Uterus (tissue), 4 donors: ENCODE measurements around the gene GALNT12. TPM values are rescaled to one million over a fixed set of nuclear protein-coding genes. Genes with fewer than 3 reads are reported as not detected.

ENCODE experiments used
- DNase-seq, 2 donors: peaks; one replicate each; pipeline ENCODE4 v3.0.0-alpha.2; 2019 to 2020
- H3K27ac ChIP-seq, 2 donors: fragments of 200-600 bp; sonication (generic); 1 replicate in 1 of 2; 2 replicates in 1 of 2; pipeline ENCODE4 v1.5.1; 2016 to 2018
- H3K27me3 ChIP-seq, 2 donors: fragments of 200-600 bp; sonication (generic); one replicate each; pipeline ENCODE4 v1.5.1; 2018 to 2019; ENCODE audit warnings: control low read depth in 1 of 2
- H3K36me3 ChIP-seq, 2 donors: fragments of 200-600 bp; sonication (generic); one replicate each; pipeline ENCODE4 v1.5.1; 2019; ENCODE audit warnings: control low read depth in 1 of 2
- H3K4me1 ChIP-seq, 2 donors: fragments of 200-600 bp; sonication (generic); one replicate each; pipeline ENCODE4 v1.5.1; 2018 to 2019; ENCODE audit warnings: control low read depth in 1 of 2
- H3K4me3 ChIP-seq, 2 donors: fragments of 200-600 bp; sonication (generic); 1 replicate in 1 of 2; 2 replicates in 1 of 2; pipeline ENCODE4 v1.5.1; 2018 to 2019; ENCODE audit warnings: mild to moderate bottlenecking in 1 of 2
- H3K9me3 ChIP-seq, 2 donors: fragments of 200-600 bp; sonication (generic); one replicate each; pipeline ENCODE4 v1.5.1; 2019; ENCODE audit warnings: control low read depth in 1 of 2
- CTCF ChIP-seq, 4 experiments: fragments of 200-600 bp in 2 of 4; fragments of 450-650 bp in 2 of 4; sonication (generic) in 2 of 4; IDR thresholded peaks; one replicate each; pipeline ENCODE4 v1.5.1; 2016 to 2019; ENCODE audit warnings: antibody characterized with exemption in 4 of 4, mild to moderate bottlenecking in 2 of 4, moderate library complexity in 1 of 4
- POLR2A ChIP-seq, 2 donors: fragments of 450-650 bp; IDR thresholded peaks; one replicate each; pipeline ENCODE4 v1.6.1; 2016; ENCODE audit warnings: antibody characterized with exemption in 2 of 2, mild to moderate bottlenecking in 1 of 2, moderate library complexity in 1 of 2
- intact Hi-C: fragments of 100-400 bp; cut with DNase I; formaldehyde crosslinking; loops from one replicate; pipeline ENCODE4 v1.15.1; 2023; ENCODE audit warnings: low total_unique reads
- total RNA-seq, 4 donors: library from RNA; depleted of rRNA in 3 of 4; stranded (reverse); fragments of >200 nt in 3 of 4; gene quantifications; one replicate each; pipeline versions ENCODE4 v1.1.0 to v1.2.4, GENCODE V29; 2014 to 2023
- donor health status: DM: yes; HTN: yes; CAD: no.

The GALNT12 gene
- total RNA-seq, 4 donors from 2014 or later, result 0.29 to 9.3 (median 2.5) TPM; not detected in 1

GRCh38 chr9:98897745-98898144, 90.3 kb downstream of the GALNT12 start:
- no peaks in the 10 kb centered on the region for H3K36me3 ChIP-seq
- H3K9me3 ChIP-seq, result no peaks in the 10 kb centered on the region
- H3K27ac ChIP-seq, result no peak overlapping the region
- no peaks in the 10 kb centered on the region for H3K4me1 ChIP-seq
- intact Hi-C loops, result no loop called here
- H3K4me3 ChIP-seq, result no peak overlapping the region
- DNase-seq, result no peak
- TF ChIP-seq CTCF (IDR thresholded peaks at IDR 0.05), result no peak
- TF ChIP-seq POLR2A (IDR thresholded peaks at IDR 0.05), result no peak
- H3K27me3 ChIP-seq, result no peaks in the 10 kb centered on the region

- no peak for TF ChIP-seq POLR2A (IDR thresholded peaks at IDR 0.05)
- TF ChIP-seq CTCF (IDR thresholded peaks at IDR 0.05), result no peak
- Histone ChIP-seq H3K27me3 (no peaks in the 10 kb centered on the region), H3K36me3 (no peaks in the 10 kb centered on the region), H3K4me3 (no peak overlapping the region), H3K9me3 (no peaks in the 10 kb centered on the region), H3K27ac (no peak overlapping the region), H3K4me1 (no peaks in the 10 kb centered on the region)
- no peak for DNase-seq
- intact Hi-C loops, result no loop called here
These were observed 92.1 kb downstream of the GALNT12 start for GRCh38 chr9:98899408-98900056.

Other genes starting within 250 kb of the GALNT12 start
- gene GABBR2, start 98.7 kb upstream of the GALNT12 start, total RNA-seq, result under 1 TPM in 2 of 4 donors, not detected in 2; under 0.01 to 0.62 TPM
- 10 to 100 TPM in 3 of 4 donors, 1 to 10 TPM in 1; 2.6 to 26.9 (median 13.7) TPM for gene ANKS6, start 11.1 kb upstream of the GALNT12 start, total RNA-seq
- gene COL15A1, start 136.2 kb downstream of the GALNT12 start, total RNA-seq, result 100 to 1,000 TPM in 1 of 4 donors, 10 to 100 TPM in 3; 20.3 to 160 (median 50.4) TPM